ENCODE measurements around the gene GDF3. TPM values are rescaled to one million over a fixed set of nuclear protein-coding genes. Genes with fewer than 3 reads are reported as not detected.
A peak's percentile ranks its signal among the peaks of the same experiment; 100 is the strongest.

The GDF3 gene
- total RNA-seq, 3 donors from 2014 or later (not counting 1 experiment from before 2014, with no cell fraction given) = not detected

DNA sequence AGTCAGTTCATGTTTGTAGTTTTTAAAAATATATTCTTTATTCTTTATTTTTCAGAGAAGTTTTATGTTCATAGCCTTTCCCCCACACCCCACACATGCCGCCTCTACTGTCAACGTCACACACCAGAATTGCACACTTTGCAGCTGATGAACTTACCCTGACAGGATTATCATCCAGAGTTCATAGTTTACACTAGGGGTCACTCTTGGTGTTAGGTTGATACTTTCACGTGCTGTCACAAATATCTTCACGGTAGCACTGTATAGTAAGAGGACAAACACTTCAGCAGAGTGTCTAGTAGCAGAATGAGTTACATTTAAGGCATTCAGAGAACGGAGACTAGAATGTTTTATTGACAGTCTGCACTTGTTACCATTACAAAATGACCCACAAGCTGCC, 20.8 kb upstream of the GDF3 start:
- no peak overlapping the region for H3K4me3 ChIP-seq (ENCODE audit: low read length)
- Mint-ChIP-seq H3K27ac (no peak overlapping the region), H3K4me3 (no peak overlapping the region), H3K9me3 (no peaks in the 10 kb centered on the region), H3K27me3 (ENCODE audit: low read depth in 2 of 2) (peaks cover 0 to 25% of the 10 kb centered on the region in 2 donors), H3K36me3 (no peaks in the 10 kb centered on the region), H3K4me1 (no peaks in the 10 kb centered on the region)
- ATAC-seq (peak in 2 of 3 donors; percentile 34 to 59), DNase-seq (peak in 1 of 2 donors; percentile 17)
- WGBS (ENCODE audit: insufficient coverage) = 34% methylated on average over 5 of the region's 5 CpGs
- intact Hi-C loops (cut with micrococcal nuclease) = loop anchor here (1.0 kb wide), 1 partner anchor 91 kb away; no protein-coding TSS in a partner anchor
- H3K4me1 ChIP-seq (ENCODE audit: control insufficient read depth, insufficient read depth, low read length) = no peaks in the 10 kb centered on the region
- TF ChIP-seq, protein P1, sequence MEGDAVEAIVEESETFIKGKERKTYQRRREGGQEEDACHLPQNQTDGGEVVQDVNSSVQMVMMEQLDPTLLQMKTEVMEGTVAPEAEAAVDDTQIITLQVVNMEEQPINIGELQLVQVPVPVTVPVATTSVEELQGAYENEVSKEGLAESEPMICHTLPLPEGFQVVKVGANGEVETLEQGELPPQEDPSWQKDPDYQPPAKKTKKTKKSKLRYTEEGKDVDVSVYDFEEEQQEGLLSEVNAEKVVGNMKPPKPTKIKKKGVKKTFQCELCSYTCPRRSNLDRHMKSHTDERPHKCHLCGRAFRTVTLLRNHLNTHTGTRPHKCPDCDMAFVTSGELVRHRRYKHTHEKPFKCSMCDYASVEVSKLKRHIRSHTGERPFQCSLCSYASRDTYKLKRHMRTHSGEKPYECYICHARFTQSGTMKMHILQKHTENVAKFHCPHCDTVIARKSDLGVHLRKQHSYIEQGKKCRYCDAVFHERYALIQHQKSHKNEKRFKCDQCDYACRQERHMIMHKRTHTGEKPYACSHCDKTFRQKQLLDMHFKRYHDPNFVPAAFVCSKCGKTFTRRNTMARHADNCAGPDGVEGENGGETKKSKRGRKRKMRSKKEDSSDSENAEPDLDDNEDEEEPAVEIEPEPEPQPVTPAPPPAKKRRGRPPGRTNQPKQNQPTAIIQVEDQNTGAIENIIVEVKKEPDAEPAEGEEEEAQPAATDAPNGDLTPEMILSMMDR (IDR thresholded peaks at IDR 0.05) = peak; percentile 20
- no peaks in the 10 kb centered on the region for H3K9me3 ChIP-seq (ENCODE audit: control insufficient read depth, insufficient read depth, low read length)
- H3K36me3 ChIP-seq (ENCODE audit: control insufficient read depth, insufficient read depth, low read length) = no peaks in the 10 kb centered on the region
- H3K27ac ChIP-seq (ENCODE audit: low read length) = no peak overlapping the region
- H3K27me3 ChIP-seq (ENCODE audit: control insufficient read depth, insufficient read depth, low read length) = no peaks in the 10 kb centered on the region

- no peaks in the 10 kb centered on the region for H3K36me3 Mint-ChIP-seq
- Histone ChIP-seq H3K27me3 (ENCODE audit: control insufficient read depth, insufficient read depth, low read length) (no peaks in the 10 kb centered on the region), H3K36me3 (ENCODE audit: control insufficient read depth, insufficient read depth, low read length) (no peaks in the 10 kb centered on the region), H3K4me3 (ENCODE audit: low read length) (no peak overlapping the region), H3K4me1 (ENCODE audit: control insufficient read depth, insufficient read depth, low read length) (no peaks in the 10 kb centered on the region), H3K27ac (ENCODE audit: low read length) (no peak overlapping the region), H3K9me3 (ENCODE audit: control insufficient read depth, insufficient read depth, low read length) (no peaks in the 10 kb centered on the region)
- 90% methylated on average over 28 of the region's 28 CpGs for WGBS (ENCODE audit: insufficient coverage)
- H3K27ac Mint-ChIP-seq = no peak overlapping the region
- TF ChIP-seq, protein P1 (IDR thresholded peaks at IDR 0.05) = no peak
- no peak overlapping the region for H3K4me3 Mint-ChIP-seq
- no peaks in the 10 kb centered on the region for H3K4me1 Mint-ChIP-seq
- DNase-seq (no peak), ATAC-seq (no peak)
- peaks cover 0 to 15% of the 10 kb centered on the region in 2 donors for H3K27me3 Mint-ChIP-seq (ENCODE audit: low read depth in 2 of 2)
- no peaks in the 10 kb centered on the region for H3K9me3 Mint-ChIP-seq
- intact Hi-C loops (cut with micrococcal nuclease) = no loop called here
Measured at GRCh38 chr12:7712841-7713442, 17.4 kb upstream of the GDF3 start.

DNA sequence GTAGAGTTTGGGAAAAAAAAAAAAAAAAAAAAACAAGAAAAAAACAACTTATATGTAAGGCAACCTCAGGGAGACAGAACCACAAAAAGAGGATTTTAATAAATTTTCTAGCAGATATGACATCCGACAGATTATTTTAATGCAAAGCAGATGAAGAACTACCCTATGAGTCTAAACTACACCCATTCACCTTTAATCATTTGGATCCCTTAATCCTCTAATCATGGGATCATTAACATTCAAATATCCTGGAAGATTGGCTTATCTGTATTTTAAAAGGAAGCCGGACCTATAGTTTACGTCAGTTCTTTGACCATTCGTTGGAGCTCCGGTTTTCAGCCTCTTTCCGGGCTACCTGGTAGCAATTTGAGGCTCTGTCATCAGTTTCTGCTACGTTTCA, 15.6 kb upstream of the GDF3 start, which contains the start of gene DPPA3:
DPPA3 (plus strand) TSS at position 301 of the 400 bp plus-strand sequence. CDS start 138 bp downstream, outside the sequence.
- Mint-ChIP-seq H3K36me3 (no peaks in the 10 kb centered on the region), H3K27ac (no peak within 1 kb of the TSS), H3K27me3 (ENCODE audit: low read depth in 2 of 2) (no peaks in the 10 kb centered on the region), H3K4me3 (no peak within 1 kb of the TSS), H3K4me1 (no peaks in the 10 kb centered on the region), H3K9me3 (no peaks in the 10 kb centered on the region)
- Histone ChIP-seq H3K4me3 (ENCODE audit: low read length) (no peak within 1 kb of the TSS), H3K9me3 (ENCODE audit: control insufficient read depth, insufficient read depth, low read length) (no peaks in the 10 kb centered on the region), H3K4me1 (ENCODE audit: control insufficient read depth, insufficient read depth, low read length) (no peaks in the 10 kb centered on the region), H3K36me3 (ENCODE audit: control insufficient read depth, insufficient read depth, low read length) (no peaks in the 10 kb centered on the region), H3K27ac (ENCODE audit: low read length) (no peak within 1 kb of the TSS), H3K27me3 (ENCODE audit: control insufficient read depth, insufficient read depth, low read length) (no peaks in the 10 kb centered on the region)
- TF ChIP-seq, protein P1 (IDR thresholded peaks at IDR 0.05) = no peak
- DNase-seq = no peak
- no peak for ATAC-seq
- intact Hi-C loops (cut with micrococcal nuclease) = no loop called here
- WGBS (ENCODE audit: insufficient coverage) = 89% methylated on average over 7 of the region's 7 CpGs

All from natural killer cell (primary cell).